K562 (cell line): Measurements from ENCODE around the gene RINL. TPM values are rescaled to one million over a fixed set of nuclear protein-coding genes. Genes with fewer than 3 reads are reported as not detected.
A peak's percentile ranks its signal among the peaks of the same experiment; 100 is the strongest.

Experiments
- CHD2 ChIP-seq: IDR thresholded peaks from 2 replicates; pipeline ENCODE4 v1.6.1; 2011; ENCODE audit warnings: low read depth, low read length
- HLTF ChIP-seq: fragments of 450-650 bp; IDR thresholded peaks from 2 replicates; pipeline ENCODE4 v1.6.1; 2016
- KAT8 ChIP-seq: fragments of 450-650 bp; IDR thresholded peaks from 2 replicates; pipeline ENCODE4 v1.6.1; 2016; ENCODE audit warnings: low read depth, mild to moderate bottlenecking
- NRF1 ChIP-seq, 2 experiments: fragments of 450-650 bp; IDR thresholded peaks in 1 of 2; conservative IDR thresholded peaks in 1 of 2; 2 replicates each; pipeline ENCODE4 v1.6.1; 2014; ENCODE audit warnings: mild to moderate bottlenecking in 2 of 2
- PTBP1 ChIP-seq: fragments of 200-400 bp; formaldehyde crosslinking; IDR thresholded peaks from 2 replicates; pipeline ENCODE4 v1.6.1; 2017; ENCODE audit warnings: low read depth, low read length
- PTRF ChIP-seq: fragments of 450-650 bp; IDR thresholded peaks from 2 replicates; pipeline ENCODE4 v1.6.1; 2016; ENCODE audit warnings: mild to moderate bottlenecking, missing genetic modification characterization, missing compliant biosample characterization
- ZNF124 ChIP-seq: sonication (generic); formaldehyde crosslinking; IDR thresholded peaks from 2 replicates; pipeline ENCODE4 v1.8.1; 2022; ENCODE audit warnings: missing genetic modification reagents
- ZNF146 ChIP-seq: IDR thresholded peaks from one replicate; pipeline ENCODE4 v1.6.1; 2018; ENCODE audit warnings: missing compliant biosample characterization; ENCODE audit not compliant: unreplicated experiment
- ZNF431 ChIP-seq: sonication (generic); formaldehyde crosslinking; IDR thresholded peaks from 2 replicates; pipeline ENCODE4 v1.8.0; 2022; ENCODE audit warnings: mild to moderate bottlenecking, missing genetic modification reagents
- polyA plus RNA-seq, 8 experiments: library from polyadenylated mRNA; depleted of rRNA in 4 of 8; stranded (reverse) in 5 of 8; unstranded in 3 of 8; fragments of >200 nt; fragmentation: Nextera tagmentation in 2 of 8; fragmentation: Illumina TruSeq in 1 of 8; extraction: Ambion mirVana in 2 of 8; extraction: Trizol in 1 of 8; gene quantifications; 2 replicates each; pipeline versions ENCODE4 v1.2.1 to v1.2.3, GENCODE V29; 2011 to 2014; ENCODE audit warnings: inconsistent platforms in 1 of 8, missing spikeins in 1 of 8
- total RNA-seq, 7 experiments: library from RNA; depleted of rRNA in 6 of 7; stranded (reverse); fragments of >200 nt in 6 of 7; fragmentation: Illumina TruSeq in 2 of 7; extraction: Trizol in 2 of 7; gene quantifications; 2 replicates each; pipeline versions ENCODE4 v1.2.1 to v1.2.3, GENCODE V29; 2011 to 2021; ENCODE audit warnings: low replicate concordance in 1 of 7
- TF ChIP-seq, protein P1 (sequence below): fragments of 450-650 bp; IDR thresholded peaks from 2 replicates; pipeline ENCODE4 v1.6.1; 2016; ENCODE audit warnings: low read depth
- TF ChIP-seq, protein P2 (sequence below): fragments of 450-650 bp; conservative IDR thresholded peaks from 2 replicates; pipeline ENCODE4 v1.6.1; 2016; ENCODE audit warnings: missing genetic modification characterization, low read depth, mild to moderate bottlenecking, missing compliant biosample characterization, moderate library complexity
- TF ChIP-seq, protein P3 (sequence below): sonication (generic); IDR thresholded peaks from 2 replicates; pipeline ENCODE4 v1.6.1; 2016
- TF ChIP-seq, protein P4 (sequence below): sonication (generic); formaldehyde crosslinking; IDR thresholded peaks from 2 replicates; pipeline ENCODE4 v1.8.0; 2022; ENCODE audit warnings: mild to moderate bottlenecking, missing genetic modification reagents

RINL gene
- total and polyA plus RNA-seq, 9 of the 15 experiments (the other 6 are each of a cell fraction or from before 2014, with no cell fraction given), result 0.82 to 10.9 (median 4.9) TPM

DNA sequence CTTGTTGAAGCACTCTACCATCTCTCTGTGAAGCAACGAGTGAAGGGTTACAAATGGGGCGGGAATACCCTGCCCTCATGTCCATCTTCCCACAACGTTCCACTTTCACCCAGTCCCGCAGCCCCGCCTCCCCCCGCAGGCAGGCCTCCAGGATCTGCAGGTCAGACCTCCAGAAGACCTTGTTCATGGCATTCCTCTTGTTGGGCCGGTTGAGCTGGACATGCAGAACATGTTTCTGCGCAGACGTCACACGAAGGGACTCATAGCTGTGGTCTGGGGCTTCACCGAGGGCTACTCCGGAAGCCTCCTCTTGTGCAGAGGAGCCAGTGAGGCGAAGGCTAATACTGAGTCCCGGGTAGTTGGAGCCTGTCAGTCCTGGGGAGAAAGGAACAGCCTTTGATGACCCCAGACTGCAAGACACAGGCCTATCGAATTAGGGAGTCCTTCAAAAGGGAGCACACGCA lies 46.9 kb downstream of the RINL start (continued):
- TF ChIP-seq NRF1 (conservative IDR thresholded peaks at IDR 0.05 in 1 of 2, IDR thresholded peaks at IDR 0.05 in 1 of 2), result peak; percentile 55 to 62
- TF ChIP-seq ZNF146 (CRISPR knock-in tag), result no peak
- no peak for TF ChIP-seq PTBP1
- TF ChIP-seq PTRF (tag), result no peak
- TF ChIP-seq, protein P1, sequence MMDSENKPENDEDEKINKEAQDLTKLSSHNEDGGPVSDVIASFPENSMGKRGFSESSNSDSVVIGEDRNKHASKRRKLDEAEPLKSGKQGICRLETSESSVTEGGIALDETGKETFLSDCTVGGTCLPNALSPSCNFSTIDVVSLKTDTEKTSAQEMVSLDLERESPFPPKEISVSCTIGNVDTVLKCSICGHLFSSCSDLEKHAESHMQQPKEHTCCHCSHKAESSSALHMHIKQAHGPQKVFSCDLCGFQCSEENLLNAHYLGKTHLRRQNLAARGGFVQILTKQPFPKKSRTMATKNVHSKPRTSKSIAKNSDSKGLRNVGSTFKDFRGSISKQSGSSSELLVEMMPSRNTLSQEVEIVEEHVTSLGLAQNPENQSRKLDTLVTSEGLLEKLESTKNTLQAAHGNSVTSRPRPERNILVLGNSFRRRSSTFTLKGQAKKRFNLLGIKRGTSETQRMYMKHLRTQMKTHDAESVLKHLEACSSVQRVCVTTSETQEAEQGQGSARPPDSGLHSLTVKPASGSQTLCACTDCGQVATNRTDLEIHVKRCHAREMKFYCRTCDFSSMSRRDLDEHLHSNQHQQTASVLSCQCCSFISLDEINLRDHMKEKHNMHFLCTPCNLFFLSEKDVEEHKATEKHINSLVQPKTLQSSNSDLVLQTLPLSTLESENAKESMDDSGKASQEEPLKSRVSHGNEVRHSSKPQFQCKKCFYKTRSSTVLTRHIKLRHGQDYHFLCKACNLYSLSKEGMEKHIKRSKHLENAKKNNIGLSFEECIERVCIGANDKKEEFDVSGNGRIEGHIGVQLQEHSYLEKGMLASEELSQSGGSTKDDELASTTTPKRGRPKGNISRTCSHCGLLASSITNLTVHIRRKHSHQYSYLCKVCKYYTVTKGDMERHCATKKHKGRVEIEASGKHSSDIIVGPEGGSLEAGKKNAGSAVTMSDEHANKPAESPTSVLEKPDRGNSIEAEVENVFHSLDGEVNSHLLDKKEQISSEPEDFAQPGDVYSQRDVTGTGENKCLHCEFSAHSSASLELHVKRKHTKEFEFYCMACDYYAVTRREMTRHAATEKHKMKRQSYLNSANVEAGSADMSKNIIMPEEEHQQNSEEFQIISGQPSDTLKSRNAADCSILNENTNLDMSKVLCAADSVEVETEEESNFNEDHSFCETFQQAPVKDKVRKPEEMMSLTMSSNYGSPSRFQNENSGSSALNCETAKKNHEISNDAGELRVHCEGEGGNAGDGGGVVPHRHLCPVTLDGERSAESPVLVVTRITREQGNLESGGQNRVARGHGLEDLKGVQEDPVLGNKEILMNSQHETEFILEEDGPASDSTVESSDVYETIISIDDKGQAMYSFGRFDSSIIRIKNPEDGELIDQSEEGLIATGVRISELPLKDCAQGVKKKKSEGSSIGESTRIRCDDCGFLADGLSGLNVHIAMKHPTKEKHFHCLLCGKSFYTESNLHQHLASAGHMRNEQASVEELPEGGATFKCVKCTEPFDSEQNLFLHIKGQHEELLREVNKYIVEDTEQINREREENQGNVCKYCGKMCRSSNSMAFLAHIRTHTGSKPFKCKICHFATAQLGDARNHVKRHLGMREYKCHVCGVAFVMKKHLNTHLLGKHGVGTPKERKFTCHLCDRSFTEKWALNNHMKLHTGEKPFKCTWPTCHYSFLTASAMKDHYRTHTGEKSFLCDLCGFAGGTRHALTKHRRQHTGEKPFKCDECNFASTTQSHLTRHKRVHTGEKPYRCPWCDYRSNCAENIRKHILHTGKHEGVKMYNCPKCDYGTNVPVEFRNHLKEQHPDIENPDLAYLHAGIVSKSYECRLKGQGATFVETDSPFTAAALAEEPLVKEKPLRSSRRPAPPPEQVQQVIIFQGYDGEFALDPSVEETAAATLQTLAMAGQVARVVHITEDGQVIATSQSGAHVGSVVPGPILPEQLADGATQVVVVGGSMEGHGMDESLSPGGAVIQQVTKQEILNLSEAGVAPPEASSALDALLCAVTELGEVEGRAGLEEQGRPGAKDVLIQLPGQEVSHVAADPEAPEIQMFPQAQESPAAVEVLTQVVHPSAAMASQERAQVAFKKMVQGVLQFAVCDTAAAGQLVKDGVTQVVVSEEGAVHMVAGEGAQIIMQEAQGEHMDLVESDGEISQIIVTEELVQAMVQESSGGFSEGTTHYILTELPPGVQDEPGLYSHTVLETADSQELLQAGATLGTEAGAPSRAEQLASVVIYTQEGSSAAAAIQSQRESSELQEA, result no peak
- TF ChIP-seq KAT8, result no peak
- TF ChIP-seq, protein P2, sequence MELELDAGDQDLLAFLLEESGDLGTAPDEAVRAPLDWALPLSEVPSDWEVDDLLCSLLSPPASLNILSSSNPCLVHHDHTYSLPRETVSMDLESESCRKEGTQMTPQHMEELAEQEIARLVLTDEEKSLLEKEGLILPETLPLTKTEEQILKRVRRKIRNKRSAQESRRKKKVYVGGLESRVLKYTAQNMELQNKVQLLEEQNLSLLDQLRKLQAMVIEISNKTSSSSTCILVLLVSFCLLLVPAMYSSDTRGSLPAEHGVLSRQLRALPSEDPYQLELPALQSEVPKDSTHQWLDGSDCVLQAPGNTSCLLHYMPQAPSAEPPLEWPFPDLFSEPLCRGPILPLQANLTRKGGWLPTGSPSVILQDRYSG (tag), result 0 out of 2 replicates have a peak, but pooled peaks have one; percentile 28
- no peak for TF ChIP-seq HLTF
- TF ChIP-seq CHD2, result no peak
- TF ChIP-seq ZNF431 (CRISPR knock-in tag), result 0 out of 2 replicates have a peak, but pooled peaks have one; percentile 3
- TF ChIP-seq, protein P3, sequence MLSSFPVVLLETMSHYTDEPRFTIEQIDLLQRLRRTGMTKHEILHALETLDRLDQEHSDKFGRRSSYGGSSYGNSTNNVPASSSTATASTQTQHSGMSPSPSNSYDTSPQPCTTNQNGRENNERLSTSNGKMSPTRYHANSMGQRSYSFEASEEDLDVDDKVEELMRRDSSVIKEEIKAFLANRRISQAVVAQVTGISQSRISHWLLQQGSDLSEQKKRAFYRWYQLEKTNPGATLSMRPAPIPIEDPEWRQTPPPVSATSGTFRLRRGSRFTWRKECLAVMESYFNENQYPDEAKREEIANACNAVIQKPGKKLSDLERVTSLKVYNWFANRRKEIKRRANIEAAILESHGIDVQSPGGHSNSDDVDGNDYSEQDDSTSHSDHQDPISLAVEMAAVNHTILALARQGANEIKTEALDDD, result no peak
- TF ChIP-seq ZNF124 (CRISPR knock-in tag), result no peak
- TF ChIP-seq, protein P4, sequence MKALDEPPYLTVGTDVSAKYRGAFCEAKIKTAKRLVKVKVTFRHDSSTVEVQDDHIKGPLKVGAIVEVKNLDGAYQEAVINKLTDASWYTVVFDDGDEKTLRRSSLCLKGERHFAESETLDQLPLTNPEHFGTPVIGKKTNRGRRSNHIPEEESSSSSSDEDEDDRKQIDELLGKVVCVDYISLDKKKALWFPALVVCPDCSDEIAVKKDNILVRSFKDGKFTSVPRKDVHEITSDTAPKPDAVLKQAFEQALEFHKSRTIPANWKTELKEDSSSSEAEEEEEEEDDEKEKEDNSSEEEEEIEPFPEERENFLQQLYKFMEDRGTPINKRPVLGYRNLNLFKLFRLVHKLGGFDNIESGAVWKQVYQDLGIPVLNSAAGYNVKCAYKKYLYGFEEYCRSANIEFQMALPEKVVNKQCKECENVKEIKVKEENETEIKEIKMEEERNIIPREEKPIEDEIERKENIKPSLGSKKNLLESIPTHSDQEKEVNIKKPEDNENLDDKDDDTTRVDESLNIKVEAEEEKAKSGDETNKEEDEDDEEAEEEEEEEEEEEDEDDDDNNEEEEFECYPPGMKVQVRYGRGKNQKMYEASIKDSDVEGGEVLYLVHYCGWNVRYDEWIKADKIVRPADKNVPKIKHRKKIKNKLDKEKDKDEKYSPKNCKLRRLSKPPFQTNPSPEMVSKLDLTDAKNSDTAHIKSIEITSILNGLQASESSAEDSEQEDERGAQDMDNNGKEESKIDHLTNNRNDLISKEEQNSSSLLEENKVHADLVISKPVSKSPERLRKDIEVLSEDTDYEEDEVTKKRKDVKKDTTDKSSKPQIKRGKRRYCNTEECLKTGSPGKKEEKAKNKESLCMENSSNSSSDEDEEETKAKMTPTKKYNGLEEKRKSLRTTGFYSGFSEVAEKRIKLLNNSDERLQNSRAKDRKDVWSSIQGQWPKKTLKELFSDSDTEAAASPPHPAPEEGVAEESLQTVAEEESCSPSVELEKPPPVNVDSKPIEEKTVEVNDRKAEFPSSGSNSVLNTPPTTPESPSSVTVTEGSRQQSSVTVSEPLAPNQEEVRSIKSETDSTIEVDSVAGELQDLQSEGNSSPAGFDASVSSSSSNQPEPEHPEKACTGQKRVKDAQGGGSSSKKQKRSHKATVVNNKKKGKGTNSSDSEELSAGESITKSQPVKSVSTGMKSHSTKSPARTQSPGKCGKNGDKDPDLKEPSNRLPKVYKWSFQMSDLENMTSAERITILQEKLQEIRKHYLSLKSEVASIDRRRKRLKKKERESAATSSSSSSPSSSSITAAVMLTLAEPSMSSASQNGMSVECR, result no peak
